Uterus (tissue), 4 donors: ENCODE measurements around the gene KANSL1. TPM values are rescaled to one million over a fixed set of nuclear protein-coding genes. Genes with fewer than 3 reads are reported as not detected.

Experiments used
- DNase-seq, 2 donors: peaks; one replicate each; pipeline ENCODE4 v3.0.0-alpha.2; 2019 to 2020
- H3K27ac ChIP-seq, 2 donors: fragments of 200-600 bp; sonication (generic); 1 replicate in 1 of 2; 2 replicates in 1 of 2; pipeline ENCODE4 v1.5.1; 2016 to 2018
- H3K27me3 ChIP-seq, 2 donors: fragments of 200-600 bp; sonication (generic); one replicate each; pipeline ENCODE4 v1.5.1; 2018 to 2019; ENCODE audit warnings: control low read depth in 1 of 2
- H3K36me3 ChIP-seq, 2 donors: fragments of 200-600 bp; sonication (generic); one replicate each; pipeline ENCODE4 v1.5.1; 2019; ENCODE audit warnings: control low read depth in 1 of 2
- H3K4me1 ChIP-seq, 2 donors: fragments of 200-600 bp; sonication (generic); one replicate each; pipeline ENCODE4 v1.5.1; 2018 to 2019; ENCODE audit warnings: control low read depth in 1 of 2
- H3K4me3 ChIP-seq, 2 donors: fragments of 200-600 bp; sonication (generic); 1 replicate in 1 of 2; 2 replicates in 1 of 2; pipeline ENCODE4 v1.5.1; 2018 to 2019; ENCODE audit warnings: mild to moderate bottlenecking in 1 of 2
- H3K9me3 ChIP-seq, 2 donors: fragments of 200-600 bp; sonication (generic); one replicate each; pipeline ENCODE4 v1.5.1; 2019; ENCODE audit warnings: control low read depth in 1 of 2
- POLR2A ChIP-seq, 2 donors: fragments of 450-650 bp; IDR thresholded peaks; one replicate each; pipeline ENCODE4 v1.6.1; 2016; ENCODE audit warnings: antibody characterized with exemption in 2 of 2, mild to moderate bottlenecking in 1 of 2, moderate library complexity in 1 of 2
- intact Hi-C: fragments of 100-400 bp; cut with DNase I; formaldehyde crosslinking; loops from one replicate; pipeline ENCODE4 v1.15.1; 2023; ENCODE audit warnings: low total_unique reads
- total RNA-seq, 4 donors: library from RNA; depleted of rRNA in 3 of 4; stranded (reverse); fragments of >200 nt in 3 of 4; gene quantifications; one replicate each; pipeline versions ENCODE4 v1.1.0 to v1.2.4, GENCODE V29; 2014 to 2023
- TF ChIP-seq, protein P1 (sequence below), 4 experiments: fragments of 200-600 bp in 2 of 4; fragments of 450-650 bp in 2 of 4; sonication (generic) in 2 of 4; IDR thresholded peaks; one replicate each; pipeline ENCODE4 v1.5.1; 2016 to 2019; ENCODE audit warnings: antibody characterized with exemption in 4 of 4, mild to moderate bottlenecking in 2 of 4, moderate library complexity in 1 of 4
- donor health status: DM: yes; HTN: yes; CAD: no.

KANSL1 gene
- total RNA-seq, 4 donors from 2014 or later, result 55.8 to 192 (median 146) TPM

DNA sequence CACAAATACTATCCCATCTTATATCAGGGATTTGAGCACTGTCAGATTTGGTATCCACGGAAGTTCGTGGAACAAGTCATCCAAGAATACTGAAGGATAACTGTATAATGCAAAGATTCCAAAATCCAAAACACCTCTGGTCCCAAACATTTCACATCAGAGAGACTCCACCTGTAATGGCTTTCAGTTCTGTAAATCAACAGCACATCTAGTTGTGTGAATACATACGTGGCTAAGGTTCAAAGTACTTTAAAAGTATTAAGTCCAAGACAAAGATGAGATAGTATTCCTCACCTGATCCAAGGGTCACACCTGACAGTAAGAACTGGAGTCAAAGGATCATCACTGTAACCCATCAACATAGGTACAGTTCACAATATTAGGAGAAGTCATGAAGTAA is 54.8 kb downstream of the KANSL1 start:
- TF ChIP-seq POLR2A (IDR thresholded peaks at IDR 0.05), result no peak
- TF ChIP-seq, protein P1, sequence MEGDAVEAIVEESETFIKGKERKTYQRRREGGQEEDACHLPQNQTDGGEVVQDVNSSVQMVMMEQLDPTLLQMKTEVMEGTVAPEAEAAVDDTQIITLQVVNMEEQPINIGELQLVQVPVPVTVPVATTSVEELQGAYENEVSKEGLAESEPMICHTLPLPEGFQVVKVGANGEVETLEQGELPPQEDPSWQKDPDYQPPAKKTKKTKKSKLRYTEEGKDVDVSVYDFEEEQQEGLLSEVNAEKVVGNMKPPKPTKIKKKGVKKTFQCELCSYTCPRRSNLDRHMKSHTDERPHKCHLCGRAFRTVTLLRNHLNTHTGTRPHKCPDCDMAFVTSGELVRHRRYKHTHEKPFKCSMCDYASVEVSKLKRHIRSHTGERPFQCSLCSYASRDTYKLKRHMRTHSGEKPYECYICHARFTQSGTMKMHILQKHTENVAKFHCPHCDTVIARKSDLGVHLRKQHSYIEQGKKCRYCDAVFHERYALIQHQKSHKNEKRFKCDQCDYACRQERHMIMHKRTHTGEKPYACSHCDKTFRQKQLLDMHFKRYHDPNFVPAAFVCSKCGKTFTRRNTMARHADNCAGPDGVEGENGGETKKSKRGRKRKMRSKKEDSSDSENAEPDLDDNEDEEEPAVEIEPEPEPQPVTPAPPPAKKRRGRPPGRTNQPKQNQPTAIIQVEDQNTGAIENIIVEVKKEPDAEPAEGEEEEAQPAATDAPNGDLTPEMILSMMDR (IDR thresholded peaks at IDR 0.05), result no peak
- H3K36me3 ChIP-seq, result no peaks in the 10 kb centered on the region
- no peak for DNase-seq
- H3K27ac ChIP-seq, result no peak overlapping the region
- no peak overlapping the region for H3K4me3 ChIP-seq
- H3K27me3 ChIP-seq, result no peaks in the 10 kb centered on the region
- H3K9me3 ChIP-seq, result no peaks in the 10 kb centered on the region
- intact Hi-C loops, result no loop called here
- peaks cover 0 to 15% of the 10 kb centered on the region in 2 donors for H3K4me1 ChIP-seq

DNA sequence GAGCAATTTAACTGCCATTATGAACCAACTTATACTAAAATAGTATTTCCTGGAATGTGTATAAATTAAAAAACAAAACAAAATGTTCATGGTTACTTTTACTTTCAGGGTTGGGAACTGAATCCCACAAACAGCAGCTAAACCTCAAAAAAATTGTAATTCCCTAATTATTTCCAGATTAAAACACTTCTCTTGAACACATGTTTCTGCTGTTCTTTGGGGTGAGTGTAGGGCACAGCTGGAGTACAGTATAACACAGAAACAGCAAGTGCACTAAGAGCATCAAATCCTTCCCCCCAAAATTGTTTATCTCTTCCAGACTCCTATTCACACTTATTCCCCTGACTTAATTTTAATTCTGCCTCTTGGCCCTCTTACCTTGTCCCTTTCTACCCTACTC is 56.4 kb downstream of the KANSL1 start:
- H3K9me3 ChIP-seq, result no peaks in the 10 kb centered on the region
- no peak overlapping the region for H3K27ac ChIP-seq
- H3K36me3 ChIP-seq, result no peaks in the 10 kb centered on the region
- H3K4me3 ChIP-seq, result no peak overlapping the region
- intact Hi-C loops, result no loop called here
- peaks cover 0 to 15% of the 10 kb centered on the region in 2 donors for H3K4me1 ChIP-seq
- TF ChIP-seq POLR2A (IDR thresholded peaks at IDR 0.05), result no peak
- TF ChIP-seq, protein P1 (IDR thresholded peaks at IDR 0.05), result no peak
- DNase-seq, result no peak
- no peaks in the 10 kb centered on the region for H3K27me3 ChIP-seq

DNA sequence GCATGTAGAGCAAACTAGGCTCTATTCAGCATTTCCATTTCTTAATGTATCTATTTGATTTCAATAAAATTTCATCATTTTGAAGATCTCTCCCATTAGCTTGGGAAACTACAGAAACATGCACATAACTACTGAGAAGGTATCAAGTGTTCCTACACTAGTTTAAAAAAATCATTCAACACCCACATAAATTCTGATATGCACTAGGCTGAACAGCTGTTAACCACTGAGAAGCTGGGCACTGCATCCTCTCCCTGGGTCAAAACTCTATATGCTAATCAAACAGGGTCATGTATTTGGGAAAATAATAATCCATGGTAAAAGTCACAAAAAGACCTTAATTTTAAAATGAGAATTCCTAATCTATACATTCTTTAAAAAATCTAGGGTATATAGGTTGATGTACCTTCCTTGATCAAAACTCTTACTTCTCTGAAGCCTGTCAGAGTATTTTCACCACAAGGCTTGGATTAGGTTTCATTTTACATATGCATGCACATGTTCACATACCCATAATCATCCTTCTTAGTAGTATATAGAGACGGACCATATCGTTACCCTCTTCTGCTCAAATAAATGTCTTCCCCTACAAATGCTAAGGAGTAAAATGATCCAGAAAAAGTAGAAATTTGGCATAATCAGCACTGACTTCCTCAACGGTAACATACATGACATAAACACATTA is 57.2 kb downstream of the KANSL1 start:
- DNase-seq, result no peak
- H3K36me3 ChIP-seq, result no peaks in the 10 kb centered on the region
- H3K27me3 ChIP-seq, result no peaks in the 10 kb centered on the region
- TF ChIP-seq, protein P1 (IDR thresholded peaks at IDR 0.05), result no peak
- H3K4me3 ChIP-seq, result no peak overlapping the region
- H3K27ac ChIP-seq, result no peak overlapping the region
- H3K9me3 ChIP-seq, result no peaks in the 10 kb centered on the region
- H3K4me1 ChIP-seq, result peaks cover 0 to 15% of the 10 kb centered on the region in 2 donors
- intact Hi-C loops, result no loop called here

DNA sequence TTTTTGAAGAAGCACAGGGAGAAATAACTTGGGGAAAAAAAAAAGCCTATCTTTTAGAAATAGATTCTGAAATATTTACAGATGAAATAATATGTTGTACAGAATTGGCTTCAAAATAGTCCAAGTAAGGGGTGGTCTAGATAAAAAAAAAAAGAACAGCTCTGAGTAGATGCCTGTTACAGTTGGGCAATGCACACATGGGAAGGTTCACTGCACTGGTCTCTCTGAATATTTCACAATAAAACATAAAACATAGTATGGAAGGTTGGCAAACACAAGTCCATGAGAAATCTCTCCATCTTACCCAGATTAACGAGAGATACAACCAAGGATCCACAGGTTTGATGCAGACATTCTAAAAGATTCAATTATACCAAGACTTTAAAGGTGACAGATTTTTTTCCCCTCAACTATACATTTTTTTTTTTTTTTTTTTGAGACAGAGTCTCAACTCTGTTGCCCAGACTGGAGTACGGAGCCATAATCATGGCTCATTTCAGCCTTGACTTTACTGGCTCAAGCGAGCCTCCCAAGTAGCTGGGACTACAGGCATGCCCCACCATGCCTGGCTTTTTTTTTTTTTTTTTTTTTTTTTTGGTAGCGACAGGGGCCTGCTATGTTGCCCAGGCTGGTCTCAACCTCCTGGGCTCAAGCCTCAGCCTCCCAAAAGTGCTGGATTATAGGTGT is 58.0 kb downstream of the KANSL1 start:
- no peak for DNase-seq
- intact Hi-C loops, result no loop called here
- Histone ChIP-seq H3K27me3 (no peaks in the 10 kb centered on the region), H3K36me3 (no peaks in the 10 kb centered on the region), H3K9me3 (no peaks in the 10 kb centered on the region), H3K4me3 (no peak overlapping the region), H3K27ac (no peak overlapping the region), H3K4me1 (peaks cover 0 to 20% of the 10 kb centered on the region in 2 donors)
- TF ChIP-seq, protein P1 (IDR thresholded peaks at IDR 0.05), result no peak
- TF ChIP-seq POLR2A (IDR thresholded peaks at IDR 0.05), result no peak

DNA sequence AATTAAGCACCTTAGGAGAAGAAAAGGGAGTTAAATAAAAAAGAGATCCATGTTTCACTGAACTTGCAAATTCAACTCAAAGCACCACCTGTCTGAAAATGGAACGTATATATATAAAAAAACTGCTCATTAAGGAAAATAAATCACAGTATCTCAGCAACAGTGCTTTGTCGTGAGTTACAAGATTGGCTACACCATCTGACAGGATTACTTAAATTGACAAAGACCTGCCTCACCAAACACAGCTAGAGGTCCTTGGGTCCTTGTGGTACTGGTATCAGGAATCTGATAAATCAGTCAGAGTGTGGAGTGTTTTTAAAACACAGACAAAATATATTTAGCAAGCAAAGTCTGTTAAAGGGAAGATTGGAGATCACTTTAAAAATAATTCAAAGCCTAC is 63.9 kb downstream of the KANSL1 start:
- no peak overlapping the region for H3K27ac ChIP-seq
- no peak for DNase-seq
- H3K4me3 ChIP-seq, result no peak overlapping the region
- H3K9me3 ChIP-seq, result no peaks in the 10 kb centered on the region
- TF ChIP-seq, protein P1 (IDR thresholded peaks at IDR 0.05), result no peak
- TF ChIP-seq POLR2A (IDR thresholded peaks at IDR 0.05), result no peak
- H3K4me1 ChIP-seq, result peaks cover 0 to 11% of the 10 kb centered on the region in 2 donors
- no peaks in the 10 kb centered on the region for H3K27me3 ChIP-seq
- intact Hi-C loops, result no loop called here
- H3K36me3 ChIP-seq, result no peaks in the 10 kb centered on the region
